Activated CD4-positive, alpha-beta T cell treated with anti-CD3 and anti-CD28 coated beads for 48 hours (primary cell): ENCODE measurements around the gene CPEB4.
A peak's percentile ranks its signal among the peaks of the same experiment; 100 is the strongest.

Experiments used
- DNase-seq: peaks from one replicate; pipeline ENCODE4 v3.0.0-alpha.2; 2020

CPEB4 gene

DNA sequence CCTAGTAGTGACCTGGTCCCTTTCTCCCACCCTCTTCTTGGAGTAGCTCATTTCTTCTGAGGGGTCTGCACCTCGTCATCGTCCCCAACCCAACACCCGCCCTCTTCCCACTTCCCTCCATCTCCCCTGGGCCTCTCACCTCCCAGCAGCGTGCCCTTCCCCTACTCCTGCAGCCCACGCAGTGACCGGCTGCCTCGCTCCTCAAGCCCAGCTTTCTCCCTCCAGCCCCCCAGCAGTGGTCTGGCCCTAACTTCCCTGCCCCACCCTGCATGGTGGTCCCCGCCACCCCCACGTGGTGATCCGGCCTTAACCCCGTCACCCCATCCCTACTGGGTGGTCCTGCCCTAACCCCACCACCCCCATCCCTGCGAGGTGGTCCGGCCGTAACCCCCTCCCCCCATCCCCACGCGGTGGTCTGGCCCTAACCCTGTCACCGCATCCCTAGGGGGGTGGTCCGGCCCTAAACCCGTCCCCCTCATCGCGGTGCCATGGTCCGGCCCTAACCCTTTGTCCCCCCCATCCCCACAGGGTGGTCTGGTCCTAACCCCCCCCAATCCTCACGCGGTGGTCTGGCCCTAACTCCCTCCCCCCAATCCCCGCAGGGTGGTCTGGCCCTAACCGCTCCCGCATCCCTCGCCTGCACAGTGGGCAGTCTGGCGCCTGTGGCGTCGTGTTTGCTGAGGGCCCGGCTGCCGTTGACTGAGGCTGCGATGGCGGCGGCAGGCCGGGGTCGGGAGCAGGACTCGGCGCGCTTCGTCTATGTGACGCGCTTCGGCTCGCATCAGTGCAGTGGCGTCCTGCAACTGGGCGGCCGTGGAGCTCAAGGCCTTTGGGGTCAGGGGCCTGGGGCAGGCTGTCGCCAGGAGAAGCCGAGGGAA lies 100.6 kb downstream of the CPEB4 start, which contains the start of gene C5orf47:
TSS of gene C5orf47 (plus strand) at position 617 of the 878 bp plus-strand sequence. CDS start at position 711, 94 bp downstream.
- DNase-seq, result no peak

DNA sequence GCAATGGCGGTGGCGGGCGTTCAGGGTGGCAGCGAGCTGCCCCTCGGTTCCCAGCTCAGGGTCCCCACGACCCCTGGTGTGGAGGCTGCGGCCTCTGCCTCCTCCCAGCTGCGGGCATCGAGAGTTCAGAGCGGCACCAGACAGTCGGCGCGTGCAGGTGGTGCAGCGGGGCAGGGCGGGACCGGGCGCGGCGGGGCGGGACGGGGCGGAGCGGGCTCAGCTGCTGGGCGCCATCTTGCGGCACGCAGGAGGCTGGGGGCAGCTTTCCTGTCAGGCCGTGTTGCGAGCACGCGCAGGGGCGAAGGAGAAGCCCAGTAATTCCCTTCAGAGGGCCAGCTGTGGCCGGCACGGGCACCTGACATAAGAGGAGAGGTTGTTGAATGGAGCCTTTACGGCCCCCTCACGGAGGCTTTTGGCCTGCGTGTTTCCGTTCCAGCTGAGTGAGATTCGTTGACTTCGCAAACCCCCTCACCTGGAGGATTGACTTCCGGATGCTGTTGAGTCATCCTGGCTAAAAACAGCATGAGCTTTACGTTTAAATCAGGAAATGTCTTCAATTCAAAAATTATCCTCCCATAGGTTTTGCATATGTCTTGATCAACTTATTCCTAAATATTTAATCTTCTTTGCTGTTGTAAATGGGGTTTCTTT lies 101.4 kb downstream of the CPEB4 start:
- DNase-seq, result no peak

DNA sequence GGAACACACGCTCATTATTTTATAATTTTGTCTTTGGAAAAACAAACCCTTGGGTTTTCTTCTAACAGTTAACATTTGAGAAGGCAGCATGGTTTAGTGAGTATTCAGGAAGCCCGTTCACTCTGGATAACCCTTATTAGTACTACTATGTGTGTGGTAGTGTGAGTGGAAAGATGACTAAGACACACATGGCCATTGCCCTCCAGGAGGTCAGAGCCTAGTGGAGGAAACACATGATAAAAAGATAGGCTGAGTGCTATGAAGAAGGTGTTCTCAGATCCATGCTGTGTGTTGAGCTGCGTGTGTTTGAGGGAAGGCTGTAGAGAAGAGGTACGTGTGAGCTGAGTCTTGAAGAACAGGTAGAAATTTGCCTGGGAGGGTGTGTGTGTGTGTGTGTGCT lies 109.2 kb downstream of the CPEB4 start:
- DNase-seq, result no peak

DNA sequence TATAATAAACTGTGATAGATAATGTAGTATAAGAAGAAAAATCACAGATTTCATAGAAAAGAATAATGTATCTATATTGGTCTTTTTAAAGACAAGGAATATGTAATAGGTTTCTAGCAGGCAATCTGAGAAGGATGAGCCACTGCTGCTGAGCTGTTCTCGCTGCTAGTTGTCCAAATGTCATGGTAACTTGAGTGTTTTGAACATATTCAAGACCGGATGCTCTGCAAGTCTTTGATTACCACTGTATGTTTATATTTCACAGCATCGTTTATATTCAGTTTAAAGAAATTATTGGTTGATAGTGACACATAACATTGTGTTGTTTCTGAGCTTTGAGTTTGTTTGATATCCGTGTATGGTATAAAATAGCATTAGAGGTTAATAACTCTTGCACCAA lies 110.4 kb downstream of the CPEB4 start:
- DNase-seq, result no peak

DNA sequence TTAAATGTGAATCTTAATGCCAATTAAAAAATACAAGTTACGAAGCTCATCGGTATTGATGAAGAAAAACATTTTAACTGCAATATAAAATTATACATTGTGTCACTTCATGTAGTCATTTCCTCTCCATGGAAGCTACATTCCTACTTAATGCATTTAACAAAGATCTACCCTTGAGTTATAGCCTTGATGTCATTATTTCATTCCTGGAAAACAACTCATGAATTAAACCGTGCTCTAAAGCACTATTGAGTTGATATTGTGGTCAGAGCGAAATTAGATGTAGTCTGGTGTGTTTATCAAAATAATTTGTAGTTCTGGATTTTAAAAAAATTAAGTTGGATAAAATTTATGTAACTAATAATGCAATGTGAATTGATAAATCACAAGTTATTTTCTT lies 111.9 kb downstream of the CPEB4 start:
- no peak for DNase-seq

DNA sequence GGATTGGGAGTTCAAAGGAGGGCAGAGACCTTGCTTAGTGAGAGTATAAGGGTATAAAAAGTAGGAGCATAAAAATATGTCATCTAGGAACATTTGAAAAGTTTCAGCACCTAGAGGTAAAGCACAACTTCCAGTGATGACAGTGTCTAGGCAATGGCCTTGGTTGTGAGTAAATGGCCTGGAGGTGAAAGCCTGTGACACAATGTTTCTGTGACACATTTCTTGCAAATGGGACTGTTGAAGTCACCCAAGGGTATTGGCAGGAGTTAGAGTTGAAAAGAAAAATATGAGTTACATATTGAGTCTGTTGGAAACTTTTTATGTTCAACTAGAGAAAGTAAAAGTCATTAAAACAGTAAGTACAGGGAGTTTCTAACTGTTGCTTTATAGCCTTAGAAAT lies 115.6 kb downstream of the CPEB4 start:
- peak; percentile 8 for DNase-seq

DNA sequence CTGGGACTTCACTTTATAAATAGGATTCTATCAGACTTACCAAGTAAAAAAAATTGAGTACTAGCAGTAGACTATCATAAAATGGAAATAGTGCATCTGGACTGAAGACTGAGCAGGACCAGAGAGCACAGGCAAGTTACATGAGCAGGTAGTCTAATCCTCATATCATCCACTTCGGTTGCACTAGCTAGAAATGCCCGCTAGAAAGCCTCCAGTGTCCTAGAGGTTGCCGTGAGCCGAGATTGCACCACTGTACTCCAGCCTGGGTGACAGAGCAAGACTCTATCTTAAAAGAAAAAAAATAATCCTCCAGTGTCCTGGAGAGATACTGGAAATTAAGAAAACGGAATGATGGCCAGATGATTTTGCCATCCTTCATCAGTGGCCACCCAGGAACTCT lies 120.8 kb downstream of the CPEB4 start:
- DNase-seq, result no peak

DNA sequence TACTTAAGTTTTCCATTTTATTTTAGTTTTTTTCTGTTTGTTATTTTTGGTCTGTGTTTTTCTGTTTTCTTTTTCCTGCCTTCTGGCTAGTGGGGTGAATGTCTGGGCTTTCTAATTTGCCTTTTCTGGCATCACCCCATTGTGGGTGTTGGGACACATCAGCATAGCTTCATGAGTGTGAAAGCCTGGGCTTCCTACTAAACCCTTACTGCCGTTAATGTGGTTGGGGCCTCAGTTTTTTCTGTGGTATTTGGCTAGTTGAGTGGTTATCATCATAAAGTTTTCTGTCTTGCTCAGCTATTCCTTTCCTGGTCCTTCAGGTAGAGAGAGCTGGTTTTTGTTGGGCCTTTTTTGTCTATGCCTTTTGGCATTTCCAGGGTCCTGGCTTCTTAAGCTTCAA lies 122.2 kb downstream of the CPEB4 start:
- DNase-seq, result no peak

DNA sequence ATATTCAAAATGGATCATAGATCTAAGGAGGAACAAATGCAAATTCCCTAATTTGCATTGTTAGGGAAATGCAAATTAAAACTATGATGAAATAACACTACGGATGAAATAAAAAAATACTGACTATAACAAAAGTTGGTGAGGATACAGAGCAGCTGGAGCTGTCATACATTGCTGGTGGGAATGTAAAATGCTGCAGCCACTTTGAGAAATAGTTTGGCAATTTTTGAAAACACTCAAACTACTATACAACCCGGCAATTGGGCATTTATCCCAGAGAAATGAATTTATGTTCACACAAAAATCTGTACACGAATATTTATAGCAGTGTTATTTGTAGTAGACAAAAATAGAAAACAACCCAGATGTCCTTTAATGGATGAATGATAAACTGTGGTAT lies 123.3 kb downstream of the CPEB4 start:
- no peak for DNase-seq
